Raji (cell line): ENCODE data around the gene AOPEP.

ENCODE experiments used
- POLR2A ChIP-seq: IDR thresholded peaks from 2 replicates; pipeline ENCODE4 v1.6.1; 2011; ENCODE audit warnings: low read depth, low read length, control low read depth; ENCODE audit not compliant: insufficient read depth

Gene AOPEP

DNA sequence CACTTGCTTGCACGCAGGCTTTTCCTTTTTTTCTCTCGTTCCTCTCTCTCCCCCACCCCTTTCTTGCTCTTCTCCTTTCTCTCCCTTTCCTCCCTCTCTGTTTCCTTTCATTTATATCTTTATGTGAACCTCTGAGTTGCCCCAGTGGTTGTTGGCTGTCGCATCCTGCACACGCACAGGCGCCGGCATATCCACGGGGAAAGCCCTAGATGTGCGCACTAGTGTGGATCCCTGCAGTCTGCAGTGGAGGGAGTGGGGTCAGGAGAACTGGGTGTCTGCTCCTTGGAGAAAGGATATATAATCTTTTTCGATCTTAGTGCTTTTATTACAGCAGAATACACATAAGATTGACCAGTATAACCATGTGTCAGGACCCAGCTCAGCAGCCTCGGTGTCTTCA, 367.5 kb downstream of the AOPEP start:
- TF ChIP-seq POLR2A, result no peak

DNA sequence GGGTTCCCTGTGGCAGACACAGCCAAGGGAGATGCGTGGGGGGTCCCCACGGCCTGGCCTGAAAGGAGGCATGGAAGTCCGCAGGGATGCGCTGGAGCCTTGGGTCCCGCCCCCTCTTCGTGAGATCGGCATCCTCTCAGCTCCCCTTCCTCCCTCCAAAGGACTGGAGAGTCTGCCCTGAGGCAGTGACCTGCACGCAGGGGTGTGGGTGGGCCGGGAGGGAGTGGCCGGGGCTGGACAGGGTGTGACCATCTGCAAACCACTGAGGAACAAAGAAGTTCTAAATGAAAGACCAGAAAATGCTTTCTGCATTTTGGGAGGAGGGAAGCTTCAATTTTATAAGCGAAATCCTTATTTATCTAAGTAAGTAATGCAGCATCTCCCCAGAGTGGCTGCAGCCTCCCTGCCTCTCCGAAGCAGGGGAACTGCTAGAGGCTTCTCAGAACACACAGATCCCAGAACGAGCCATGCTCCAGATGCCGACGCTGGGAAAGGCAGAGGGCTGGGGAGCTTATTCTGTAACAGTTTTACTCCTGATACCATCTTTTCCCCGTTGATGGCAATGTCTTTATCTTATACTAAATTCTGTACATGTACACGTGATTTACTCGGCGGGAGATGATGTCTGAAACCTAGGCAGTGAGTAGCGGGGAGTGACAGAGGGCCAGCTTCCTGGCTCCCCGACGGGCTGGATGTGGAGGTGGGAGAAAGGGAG, 369.3 kb downstream of the AOPEP start:
- TF ChIP-seq POLR2A, result no peak

DNA sequence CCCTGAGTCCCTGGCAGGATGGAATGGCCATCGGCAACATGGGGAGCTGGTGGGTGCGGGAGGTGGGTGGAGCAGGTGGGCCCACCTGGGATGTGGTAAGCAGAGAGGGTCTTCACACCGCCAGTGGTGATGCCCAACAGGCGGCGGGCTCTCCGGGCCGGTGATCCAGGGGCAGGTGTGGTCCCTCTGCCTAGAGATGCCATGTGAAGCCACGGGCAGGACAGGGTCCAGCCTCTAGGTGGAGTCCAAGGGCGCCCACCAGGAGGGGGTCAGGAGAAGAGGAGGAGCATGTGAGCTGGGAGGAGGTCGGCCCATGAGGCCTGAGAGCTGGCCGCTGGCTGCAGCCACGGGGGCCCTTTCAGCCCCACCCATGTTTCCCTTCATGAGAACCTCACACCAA, 369.9 kb downstream of the AOPEP start:
- TF ChIP-seq POLR2A, result no peak

DNA sequence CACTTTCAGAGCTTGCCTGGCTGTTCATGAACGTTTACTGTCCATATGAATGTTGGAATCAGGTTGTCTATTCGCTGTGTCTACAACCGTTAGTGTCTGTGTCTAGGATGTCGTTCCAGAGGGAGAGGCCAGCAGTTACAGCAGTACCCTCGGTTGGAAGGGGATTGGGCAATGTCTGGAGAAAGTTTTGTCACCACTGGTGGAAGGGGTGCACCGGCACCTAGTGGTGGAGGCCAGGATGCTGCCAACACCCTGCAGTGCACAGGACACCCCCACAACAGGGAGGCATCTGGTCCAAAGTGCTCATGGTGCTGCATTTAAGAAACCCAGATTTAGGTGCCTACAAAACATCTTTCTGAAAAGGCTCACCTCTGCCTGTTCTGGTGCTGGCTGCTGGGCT, 370.3 kb downstream of the AOPEP start:
- no peak for TF ChIP-seq POLR2A

DNA sequence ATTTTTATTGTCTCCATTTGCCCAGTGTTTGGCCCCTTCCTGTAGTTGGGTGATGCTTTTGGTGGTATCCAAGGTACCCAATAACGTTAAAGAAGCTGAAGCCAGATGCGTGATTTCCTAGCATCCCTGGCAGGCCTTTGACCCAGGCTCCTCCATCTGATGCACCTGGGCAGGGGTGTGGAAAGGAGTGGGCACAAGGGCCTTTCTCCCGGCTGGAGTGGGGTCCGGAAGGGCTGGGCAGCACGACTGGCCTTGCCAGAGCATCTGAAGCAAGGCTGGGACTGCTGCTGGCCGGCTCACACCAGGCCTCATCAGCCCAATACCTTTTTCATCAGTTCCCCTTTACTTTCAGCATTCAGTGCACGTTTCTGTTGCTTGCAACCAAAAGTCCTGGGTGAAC, 370.8 kb downstream of the AOPEP start:
- TF ChIP-seq POLR2A, result no peak

DNA sequence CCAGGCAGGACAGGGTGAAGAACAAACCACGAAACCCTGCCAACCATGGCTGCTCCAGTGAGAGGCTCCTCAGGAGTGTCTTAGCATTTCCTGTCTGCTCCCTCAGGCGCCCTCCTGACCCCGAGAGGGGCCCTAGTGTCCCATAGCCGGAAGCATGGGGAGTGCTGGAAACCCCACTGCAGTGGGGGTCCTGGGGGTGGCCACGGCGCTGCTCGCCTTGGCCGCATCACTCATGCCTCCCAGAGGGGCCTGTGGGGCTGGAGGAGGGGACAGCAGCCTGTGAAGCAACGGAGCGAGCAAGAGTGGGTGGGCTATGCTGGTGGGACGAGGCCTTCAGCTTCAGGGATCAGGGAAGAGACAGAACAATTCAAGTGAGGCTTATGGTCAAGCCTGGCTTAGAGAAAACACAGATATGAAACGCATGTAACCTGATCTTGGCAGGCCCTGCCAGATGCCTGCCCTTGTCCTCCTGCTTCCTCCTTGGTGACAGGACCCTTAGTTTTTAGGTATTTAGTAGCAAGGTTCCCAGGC, 372.0 kb downstream of the AOPEP start:
- no peak for TF ChIP-seq POLR2A

DNA sequence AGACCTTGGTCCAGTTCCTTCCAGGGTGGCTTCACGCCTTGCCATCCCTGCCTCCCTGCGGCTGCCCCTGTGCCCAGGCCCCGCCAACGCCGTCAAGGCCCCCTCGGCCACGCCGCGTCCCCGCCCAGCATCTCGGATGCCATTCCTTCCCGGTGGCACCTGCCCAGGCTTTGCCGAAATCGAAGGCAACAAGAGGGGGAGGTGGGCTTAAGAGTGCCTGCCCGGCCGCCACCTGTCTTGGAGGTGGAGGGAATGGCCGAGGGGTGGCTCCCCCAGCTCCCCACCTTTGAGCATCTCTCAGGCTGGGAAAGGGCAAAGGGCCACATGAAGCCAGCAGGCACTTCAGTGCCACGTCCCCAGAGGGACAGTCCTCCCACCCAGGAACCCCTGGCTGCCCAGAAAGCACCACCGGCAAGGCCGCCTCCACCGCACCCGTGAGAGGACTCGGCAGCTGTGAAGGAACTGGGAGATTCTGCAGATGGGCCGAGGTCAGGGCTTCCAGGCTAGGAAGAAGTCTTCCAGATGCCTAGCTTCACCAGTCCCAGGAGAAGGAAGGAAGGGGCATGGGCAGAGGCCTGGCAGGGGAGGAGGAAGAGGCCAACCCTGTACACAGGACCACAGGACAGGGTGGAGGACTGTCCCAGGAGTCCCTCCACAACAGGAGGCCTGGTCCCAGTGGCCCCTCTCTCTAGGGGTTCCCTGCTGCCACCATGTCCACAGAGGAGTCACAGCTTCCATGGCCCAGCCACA, 373.0 kb downstream of the AOPEP start:
- no peak for TF ChIP-seq POLR2A

DNA sequence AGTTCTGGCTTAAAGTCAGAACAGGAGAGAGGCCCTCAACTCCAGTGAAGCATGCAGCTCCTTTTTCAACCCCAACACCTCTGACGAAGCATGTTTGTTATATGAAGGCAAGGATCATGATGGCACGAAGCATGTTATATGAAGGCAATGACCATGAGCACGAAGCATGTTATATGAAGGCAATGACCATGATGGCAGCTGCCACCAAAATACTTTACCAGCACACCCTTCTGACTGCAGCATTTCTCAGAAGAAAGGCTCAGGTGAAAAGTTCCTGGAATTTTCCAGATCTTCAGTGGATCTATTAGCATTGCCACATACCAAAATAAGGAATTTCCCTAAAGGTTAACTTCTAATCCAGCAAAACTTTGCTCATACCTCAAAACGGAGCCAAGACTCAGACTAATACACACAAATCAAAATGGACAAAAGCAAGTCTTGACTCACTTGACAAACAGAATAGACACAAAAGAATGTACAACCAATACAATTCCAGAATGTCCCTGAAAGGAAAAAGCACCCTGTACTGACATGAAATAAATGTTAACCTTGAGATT, 373.6 kb downstream of the AOPEP start:
- no peak for TF ChIP-seq POLR2A

DNA sequence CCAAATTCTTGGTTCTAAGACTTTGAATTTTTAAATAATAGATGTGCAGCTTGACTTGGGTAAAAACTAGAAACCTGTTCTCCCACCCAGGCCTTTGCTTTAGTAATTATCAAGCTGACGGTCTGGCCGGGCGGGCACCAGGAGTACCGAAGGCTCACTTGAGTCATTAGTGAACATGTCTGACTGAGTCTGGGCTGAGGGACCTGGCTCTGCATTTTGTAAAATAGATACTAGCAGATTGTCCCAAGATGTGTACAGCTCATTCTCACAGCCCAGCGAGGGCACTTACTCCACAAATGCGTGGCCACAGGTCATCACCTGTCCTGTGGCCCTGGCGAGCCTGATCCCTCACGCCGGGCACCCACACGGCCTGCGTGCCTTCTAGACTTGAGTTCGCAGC, 374.8 kb downstream of the AOPEP start:
- TF ChIP-seq POLR2A, result no peak

DNA sequence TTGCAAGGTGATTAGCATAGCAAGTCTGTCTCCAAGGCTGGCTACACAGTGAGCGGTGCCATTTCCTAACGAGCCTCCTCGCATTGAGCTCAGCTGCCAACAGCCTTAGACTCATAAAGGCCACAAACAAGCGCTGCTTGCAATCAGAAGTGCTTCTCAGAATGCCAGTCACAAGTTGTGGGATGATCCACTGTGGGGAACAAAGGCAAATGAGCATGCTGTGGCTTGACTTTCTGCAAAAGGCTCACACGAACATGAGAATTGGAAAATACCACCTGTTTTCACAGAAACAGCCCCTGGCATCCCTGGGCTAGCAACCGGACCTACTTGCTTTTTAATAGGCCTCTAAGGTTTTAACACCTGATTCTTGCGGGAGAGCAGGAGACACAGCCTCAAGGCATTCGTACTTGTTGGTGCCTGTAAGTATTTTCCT, 375.5 kb downstream of the AOPEP start:
- no peak for TF ChIP-seq POLR2A

DNA sequence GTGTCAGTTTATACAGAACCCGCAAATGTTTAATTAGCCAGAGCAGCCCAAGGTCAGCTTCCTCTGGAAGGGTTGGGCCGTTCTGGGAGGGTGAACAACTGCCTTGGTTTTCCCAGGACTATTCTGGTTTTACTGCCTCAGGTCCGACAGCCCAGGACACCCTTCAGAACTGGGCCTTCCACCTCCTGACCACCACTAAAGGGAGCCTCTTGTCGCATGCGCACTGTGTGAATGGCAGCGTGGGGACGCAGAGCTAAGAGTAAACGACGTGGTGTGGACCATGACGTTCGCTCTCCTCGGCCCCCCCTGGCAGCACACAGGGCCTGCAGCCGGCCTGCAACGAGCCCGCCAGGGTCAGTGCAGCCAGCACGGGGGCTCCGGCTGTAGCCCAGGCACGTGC, 376.1 kb downstream of the AOPEP start:
- TF ChIP-seq POLR2A, result no peak

DNA sequence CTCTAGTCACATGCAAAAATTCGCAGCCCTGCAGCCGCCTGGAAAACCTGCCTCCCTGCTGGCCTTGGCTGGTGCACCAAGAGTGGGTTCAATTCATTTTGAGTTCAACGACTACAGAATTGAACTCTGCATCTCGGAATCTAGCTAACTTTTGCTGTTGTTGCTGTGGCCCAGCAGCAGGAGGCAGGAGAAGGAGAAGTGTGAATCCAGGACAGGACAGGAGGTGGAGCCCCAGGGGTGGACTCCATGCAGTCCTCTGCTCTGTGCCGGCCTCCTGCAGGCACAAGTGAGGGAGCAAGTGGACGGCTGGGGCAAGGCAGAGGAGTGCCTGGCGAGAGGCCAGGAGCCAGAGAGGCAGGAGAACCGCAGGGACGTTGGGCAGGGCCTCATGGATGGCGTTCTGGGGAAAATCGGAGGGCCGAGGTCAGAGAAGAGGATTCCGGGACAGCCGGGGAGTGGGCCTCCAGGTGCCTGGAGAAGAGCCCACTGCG, 376.8 kb downstream of the AOPEP start:
- TF ChIP-seq POLR2A, result no peak

DNA sequence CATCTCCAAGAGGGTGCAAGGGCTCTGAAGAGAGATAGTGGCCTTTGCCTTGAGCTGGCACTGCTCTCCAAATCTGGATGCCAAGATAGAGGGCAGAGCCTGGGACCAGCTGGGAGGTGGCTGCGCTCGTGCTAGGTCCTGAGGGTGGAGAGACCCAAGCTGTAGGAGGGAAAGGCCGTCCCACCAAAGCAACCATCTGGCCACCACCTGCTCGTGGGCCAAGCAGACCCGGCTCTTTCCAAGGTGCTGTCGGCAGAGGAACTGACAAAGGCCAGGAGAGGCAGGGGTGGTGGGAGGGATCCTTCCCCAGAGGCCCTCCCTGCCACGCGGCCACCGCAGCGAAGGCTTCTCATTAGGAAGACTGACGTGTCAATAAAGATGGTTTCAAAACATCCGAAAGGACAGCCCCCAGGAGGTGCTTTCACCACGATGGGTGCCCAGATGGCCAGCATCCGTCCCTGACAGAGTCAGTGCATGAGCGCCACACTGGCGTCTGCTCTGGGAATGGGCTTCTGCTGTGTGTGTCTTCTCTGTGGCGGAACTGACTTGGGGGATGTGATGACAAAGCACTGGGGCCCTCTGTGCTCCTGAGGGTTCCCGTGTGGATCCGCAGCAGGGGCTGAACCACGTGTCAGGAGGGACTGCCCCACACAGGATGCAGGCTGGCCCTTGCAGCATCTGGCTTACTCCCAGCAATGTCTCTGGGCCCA, 377.5 kb downstream of the AOPEP start:
- no peak for TF ChIP-seq POLR2A

DNA sequence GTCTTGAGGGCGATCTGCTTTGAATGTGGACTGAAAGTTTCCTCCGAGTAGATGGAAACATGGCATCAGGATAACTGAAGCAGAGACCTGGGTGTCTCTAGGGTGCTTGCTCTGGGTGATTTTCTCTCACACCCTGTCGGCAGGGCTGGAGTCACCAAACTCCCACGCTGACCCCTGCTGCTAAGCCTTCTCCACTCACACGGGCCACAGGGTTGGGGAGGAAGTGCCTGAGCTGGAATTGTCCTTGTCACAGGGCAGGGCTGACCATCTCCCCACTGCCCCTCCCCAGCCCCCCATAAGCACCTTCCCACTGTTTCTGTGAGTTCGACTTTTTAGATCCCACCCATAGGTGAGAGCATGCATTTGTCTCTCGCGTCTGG, 378.1 kb downstream of the AOPEP start:
- TF ChIP-seq POLR2A, result no peak

DNA sequence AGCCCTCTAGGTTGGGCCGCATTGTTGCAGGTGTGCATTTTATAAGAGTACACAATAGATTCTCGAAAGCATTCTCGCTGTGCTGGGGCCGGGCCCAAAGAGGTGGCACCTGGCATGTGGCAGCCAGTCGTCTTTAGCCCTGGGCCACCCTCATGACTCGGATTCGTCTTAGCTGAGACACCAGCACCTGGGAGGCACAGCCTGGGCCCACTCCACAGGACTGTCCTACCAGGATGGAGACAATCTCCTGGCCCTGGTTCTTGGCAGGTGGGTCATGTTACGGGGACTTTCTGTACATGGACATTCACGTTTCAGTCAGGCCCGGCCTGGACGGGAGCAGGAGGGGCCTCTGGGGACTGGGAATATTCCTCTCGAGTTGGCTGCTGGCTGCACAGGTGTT, 378.5 kb downstream of the AOPEP start:
- TF ChIP-seq POLR2A, result no peak

DNA sequence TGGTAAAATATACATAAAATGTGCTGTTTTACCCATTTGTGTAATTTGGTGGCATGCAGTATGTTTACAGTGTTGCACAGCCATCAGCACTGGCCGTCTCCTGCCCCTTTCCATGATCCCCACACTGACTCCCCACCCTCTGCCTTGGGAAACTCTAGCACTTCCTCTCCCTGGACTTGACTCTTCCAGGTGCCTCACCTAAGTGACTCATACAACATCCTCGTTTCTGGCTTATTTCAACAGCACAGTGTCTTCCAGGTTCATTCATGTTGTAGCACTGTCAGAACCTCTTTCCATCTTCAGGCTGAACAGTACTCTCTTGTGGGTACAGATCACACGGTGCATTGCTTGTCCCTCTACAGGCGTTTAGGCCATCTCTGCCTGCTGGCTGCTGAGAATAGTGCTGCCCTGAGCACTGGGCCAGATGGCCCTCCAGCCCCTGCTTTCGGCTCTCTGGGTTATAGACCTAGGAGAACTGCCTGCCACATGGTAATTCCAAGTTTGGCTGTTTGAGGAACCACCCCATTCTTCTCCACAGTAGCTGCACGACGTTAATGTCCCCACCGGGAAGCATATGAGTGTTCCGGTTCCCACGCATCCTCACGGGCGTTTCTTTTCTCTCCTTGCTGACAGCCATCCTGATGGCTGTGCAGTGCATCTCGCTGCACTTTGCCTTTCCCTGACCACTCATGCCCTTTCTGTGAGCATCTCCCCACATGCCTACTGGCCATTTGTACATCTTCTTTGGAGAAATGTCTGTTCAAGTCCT, 379.2 kb downstream of the AOPEP start:
- no peak for TF ChIP-seq POLR2A
